ENCODE data around the gene MARCHF2.

Gene MARCHF2

GRCh38 chr19:8481616-8482015, 68.5 kb downstream of the MARCHF2 start:
- no peak for DNase-seq

GRCh38 chr19:8482696-8483095, 69.6 kb downstream of the MARCHF2 start:
- DNase-seq: no peak

GRCh38 chr19:8483165-8483564, 70.1 kb downstream of the MARCHF2 start:
- no peak for DNase-seq

- DNase-seq: no peak
Observed at GRCh38 chr19:8484331-8484894, 71.3 kb downstream of the MARCHF2 start.

GRCh38 chr19:8485561-8486371, 72.7 kb downstream of the MARCHF2 start:
- no peak for DNase-seq

GRCh38 chr19:8486661-8487136, 73.6 kb downstream of the MARCHF2 start:
- no peak for DNase-seq

GRCh38 chr19:8487137-8487851, 74.2 kb downstream of the MARCHF2 start:
- DNase-seq: no peak

GRCh38 chr19:8488365-8488764, 75.3 kb downstream of the MARCHF2 start:
- no peak for DNase-seq

Data from NCI-H1694 (cell line).